Natural killer cell (primary cell): ENCODE measurements around the gene EPHA10. TPM values are rescaled to one million over a fixed set of nuclear protein-coding genes. Genes with fewer than 3 reads are reported as not detected.

Source experiments
- ATAC-seq, 3 donors: fragments of 150-1000 bp in 2 of 3; fragments of 200-7000 bp in 1 of 3; cut with Tn5 transposase; 1 replicate in 1 of 3; 2 replicates in 2 of 3; pipeline ENCODE4 v1.10.0; 2021; ENCODE audit warnings: mild to moderate bottlenecking in 2 of 3, moderate library complexity in 2 of 3
- DNase-seq, 2 donors: peaks; one replicate each; pipeline versions ENCODE4 v3.0.0 to v3.0.0-alpha.2; 2013 to 2021; ENCODE audit warnings: mixed read lengths in 1 of 2
- H3K27ac ChIP-seq: one replicate; pipeline ENCODE4 v1.5.1; 2013; ENCODE audit warnings: mild to moderate bottlenecking, low read length
- H3K27me3 ChIP-seq: one replicate; pipeline ENCODE4 v1.6.1; 2013; ENCODE audit warnings: low read length; ENCODE audit not compliant: control insufficient read depth, insufficient read depth
- H3K36me3 ChIP-seq: one replicate; pipeline ENCODE4 v1.6.1; 2013; ENCODE audit warnings: low read length; ENCODE audit not compliant: control insufficient read depth, insufficient read depth
- H3K4me1 ChIP-seq: one replicate; pipeline ENCODE4 v1.6.1; 2013; ENCODE audit warnings: low read length; ENCODE audit not compliant: control insufficient read depth, insufficient read depth
- H3K4me3 ChIP-seq: one replicate; pipeline ENCODE4 v1.5.1; 2013; ENCODE audit warnings: low read length
- H3K9me3 ChIP-seq: one replicate; pipeline ENCODE4 v1.6.1; 2013; ENCODE audit warnings: low read length; ENCODE audit not compliant: control insufficient read depth, insufficient read depth
- H3K27ac Mint-ChIP-seq, 2 donors: one replicate each; pipeline ENCODE4 v1.8.0; 2022; ENCODE audit warnings: mild to moderate bottlenecking in 2 of 2, mixed read lengths in 2 of 2, moderate library complexity in 1 of 2
- H3K27me3 Mint-ChIP-seq, 2 donors: one replicate each; pipeline ENCODE4 v1.8.0; 2022; ENCODE audit warnings: low read depth in 2 of 2, mixed read lengths in 2 of 2
- H3K36me3 Mint-ChIP-seq: one replicate; pipeline ENCODE4 v1.8.0; 2022; ENCODE audit warnings: mixed read lengths
- H3K4me1 Mint-ChIP-seq, 2 donors: one replicate each; pipeline ENCODE4 v1.8.0; 2022; ENCODE audit warnings: mixed read lengths in 2 of 2
- H3K4me3 Mint-ChIP-seq: one replicate; pipeline ENCODE4 v1.8.0; 2022; ENCODE audit warnings: mild to moderate bottlenecking, moderate library complexity, mixed read lengths
- H3K9me3 Mint-ChIP-seq, 2 donors: one replicate each; pipeline ENCODE4 v1.8.0; 2022; ENCODE audit warnings: mixed read lengths in 2 of 2
- CTCF ChIP-seq: fragments of 200-600 bp; IDR thresholded peaks from one replicate; pipeline ENCODE4 v1.8.0; 2022; ENCODE audit warnings: antibody characterized with exemption
- WGBS: methylation state at CpG from one replicate; pipeline ENCODE4 v1.1.7; 2013; ENCODE audit warnings: missing lambda C conversion rate; ENCODE audit not compliant: insufficient coverage; 5-methylcytosine and 5-hydroxymethylcytosine counted together
- intact Hi-C: fragments of 100-400 bp; cut with micrococcal nuclease; formaldehyde crosslinking; loops from one replicate; pipeline ENCODE4 v1.14.2; 2022
- total RNA-seq, 4 donors: library from RNA; stranded (reverse); fragments of 120-200 nt in 1 of 4; gene quantifications; one replicate each; pipeline versions ENCODE4 v1.2.3 to v1.2.4, GENCODE V29; 2013 to 2022

Gene EPHA10
- total RNA-seq, 3 donors from 2014 or later (not counting 1 experiment from before 2014, with no cell fraction given): not detected

- intact Hi-C loops: no loop called here
- no peak for ATAC-seq
- no peak for TF ChIP-seq CTCF
- peaks cover 2 to 14% of the 10 kb centered on the region in 2 donors for H3K27me3 Mint-ChIP-seq
- no peaks in the 10 kb centered on the region for H3K9me3 Mint-ChIP-seq
- no peak for DNase-seq
- no peaks in the 10 kb centered on the region for H3K36me3 Mint-ChIP-seq
- Histone ChIP-seq H3K9me3 (no peaks in the 10 kb centered on the region), H3K27ac (peak overlapping the region; percentile 26), H3K4me3 (no peak overlapping the region), H3K36me3 (no peaks in the 10 kb centered on the region), H3K27me3 (no peaks in the 10 kb centered on the region), H3K4me1 (peaks cover 25% of the 10 kb centered on the region)
- no peak overlapping the region for H3K4me3 Mint-ChIP-seq
- no peak overlapping the region for H3K27ac Mint-ChIP-seq
- 57% methylated on average over 13 of the region's 14 CpGs for WGBS
- no peaks in the 10 kb centered on the region for H3K4me1 Mint-ChIP-seq
Observed at GRCh38 chr1:37676281-37677142, 88.4 kb downstream of the EPHA10 start.

- Mint-ChIP-seq H3K4me3 (no peak overlapping the region), H3K4me1 (no peaks in the 10 kb centered on the region), H3K9me3 (no peaks in the 10 kb centered on the region), H3K27ac (no peak overlapping the region), H3K36me3 (no peaks in the 10 kb centered on the region), H3K27me3 (peaks cover 2 to 14% of the 10 kb centered on the region in 2 donors)
- H3K36me3 ChIP-seq: no peaks in the 10 kb centered on the region
- no peak overlapping the region for H3K4me3 ChIP-seq
- 24% methylated on average over 9 of the region's 10 CpGs for WGBS
- no peak overlapping the region for H3K27ac ChIP-seq
- H3K4me1 ChIP-seq: peaks cover 25% of the 10 kb centered on the region
- no peaks in the 10 kb centered on the region for H3K9me3 ChIP-seq
- peak in 1 of 2 donors; percentile 88 for DNase-seq
- peak in 2 of 3 donors; percentile 38 to 56 for ATAC-seq
- no peaks in the 10 kb centered on the region for H3K27me3 ChIP-seq
- no peak for TF ChIP-seq CTCF
- intact Hi-C loops: no loop called here
Observed at GRCh38 chr1:37673920-37674319, 91.0 kb downstream of the EPHA10 start.

- Mint-ChIP-seq H3K4me3 (no peak overlapping the region), H3K36me3 (no peaks in the 10 kb centered on the region), H3K27me3 (peaks cover 2 to 14% of the 10 kb centered on the region in 2 donors), H3K9me3 (no peaks in the 10 kb centered on the region), H3K27ac (no peak overlapping the region), H3K4me1 (no peaks in the 10 kb centered on the region)
- 87% methylated on average over 9 of the region's 9 CpGs for WGBS
- Histone ChIP-seq H3K9me3 (no peaks in the 10 kb centered on the region), H3K4me3 (no peak overlapping the region), H3K27me3 (no peaks in the 10 kb centered on the region), H3K27ac (no peak overlapping the region), H3K4me1 (peaks cover 25% of the 10 kb centered on the region), H3K36me3 (no peaks in the 10 kb centered on the region)
- TF ChIP-seq CTCF: no peak
- intact Hi-C loops: no loop called here
- no peak for DNase-seq
- no peak for ATAC-seq
Observed at GRCh38 chr1:37672136-37672870, 92.6 kb downstream of the EPHA10 start.
